Muscle layer of duodenum (tissue), 2 donors: Measurements from ENCODE around the gene COL27A1.

Source experiments
- H3K27ac ChIP-seq: one replicate; pipeline ENCODE4 v1.7.0; 2013; ENCODE audit warnings: mild to moderate bottlenecking, low read length
- H3K27me3 ChIP-seq: one replicate; pipeline ENCODE4 v1.7.0; 2013; ENCODE audit warnings: low read depth, mild to moderate bottlenecking, control low read depth, low read length
- H3K36me3 ChIP-seq, 2 donors: one replicate each; pipeline ENCODE4 v1.7.0; 2013; ENCODE audit warnings: low read length in 2 of 2, control low read depth in 1 of 2, mild to moderate bottlenecking in 1 of 2; ENCODE audit not compliant: insufficient read depth in 2 of 2, control insufficient read depth in 1 of 2
- H3K4me1 ChIP-seq, 2 donors: one replicate each; pipeline ENCODE4 v1.7.0; 2013; ENCODE audit warnings: low read length in 2 of 2, mild to moderate bottlenecking in 2 of 2, control low read depth in 1 of 2, moderate library complexity in 1 of 2; ENCODE audit not compliant: insufficient read depth in 2 of 2, control insufficient read depth in 1 of 2
- H3K4me3 ChIP-seq, 2 donors: one replicate each; pipeline ENCODE4 v1.7.0; 2013; ENCODE audit warnings: low read length in 2 of 2, low read depth in 1 of 2, mild to moderate bottlenecking in 1 of 2
- H3K9me3 ChIP-seq, 2 donors: one replicate each; pipeline ENCODE4 v1.7.0; 2013; ENCODE audit warnings: low read length in 2 of 2, control low read depth in 1 of 2, mild to moderate bottlenecking in 1 of 2; ENCODE audit not compliant: control insufficient read depth in 1 of 2
- donor health status: healthy.

COL27A1 gene

GRCh38 chr9:114263853-114264510 lies 108.6 kb downstream of the COL27A1 start:
- H3K27ac ChIP-seq = no peak overlapping the region
- no peak overlapping the region for H3K4me3 ChIP-seq
- no peaks in the 10 kb centered on the region for H3K9me3 ChIP-seq
- H3K36me3 ChIP-seq = no peaks in the 10 kb centered on the region
- no peaks in the 10 kb centered on the region for H3K27me3 ChIP-seq
- no peaks in the 10 kb centered on the region for H3K4me1 ChIP-seq

GRCh38 chr9:114264806-114265550 lies 109.6 kb downstream of the COL27A1 start:
- H3K9me3 ChIP-seq = no peaks in the 10 kb centered on the region
- H3K4me1 ChIP-seq = no peaks in the 10 kb centered on the region
- no peaks in the 10 kb centered on the region for H3K27me3 ChIP-seq
- H3K27ac ChIP-seq = no peak overlapping the region
- no peaks in the 10 kb centered on the region for H3K36me3 ChIP-seq
- H3K4me3 ChIP-seq = no peak overlapping the region

GRCh38 chr9:114266969-114267368 lies 111.6 kb downstream of the COL27A1 start:
- Histone ChIP-seq H3K4me1 (no peaks in the 10 kb centered on the region), H3K36me3 (no peaks in the 10 kb centered on the region), H3K27ac (no peak overlapping the region), H3K9me3 (no peaks in the 10 kb centered on the region), H3K4me3 (no peak overlapping the region), H3K27me3 (no peaks in the 10 kb centered on the region)

GRCh38 chr9:114269023-114269422 lies 113.7 kb downstream of the COL27A1 start:
- Histone ChIP-seq H3K27me3 (no peaks in the 10 kb centered on the region), H3K36me3 (no peaks in the 10 kb centered on the region), H3K9me3 (no peaks in the 10 kb centered on the region), H3K4me3 (no peak overlapping the region), H3K27ac (no peak overlapping the region), H3K4me1 (no peaks in the 10 kb centered on the region)

GRCh38 chr9:114270120-114270975 lies 115.0 kb downstream of the COL27A1 start:
- no peak overlapping the region for H3K4me3 ChIP-seq
- H3K27me3 ChIP-seq = no peaks in the 10 kb centered on the region
- no peaks in the 10 kb centered on the region for H3K36me3 ChIP-seq
- H3K27ac ChIP-seq = no peak overlapping the region
- H3K9me3 ChIP-seq = no peaks in the 10 kb centered on the region
- H3K4me1 ChIP-seq = no peaks in the 10 kb centered on the region

GRCh38 chr9:114271556-114272510 lies 116.5 kb downstream of the COL27A1 start:
- Histone ChIP-seq H3K27me3 (no peaks in the 10 kb centered on the region), H3K27ac (no peak overlapping the region), H3K4me1 (no peaks in the 10 kb centered on the region), H3K9me3 (no peaks in the 10 kb centered on the region), H3K4me3 (no peak overlapping the region), H3K36me3 (peaks cover 0 to 4% of the 10 kb centered on the region in 2 donors)

GRCh38 chr9:114272739-114273431 lies 117.5 kb downstream of the COL27A1 start:
- peaks cover 0 to 4% of the 10 kb centered on the region in 2 donors for H3K36me3 ChIP-seq
- no peak overlapping the region for H3K27ac ChIP-seq
- no peaks in the 10 kb centered on the region for H3K27me3 ChIP-seq
- H3K4me3 ChIP-seq = no peak overlapping the region
- no peaks in the 10 kb centered on the region for H3K9me3 ChIP-seq
- no peaks in the 10 kb centered on the region for H3K4me1 ChIP-seq

GRCh38 chr9:114273461-114273881 lies 118.1 kb downstream of the COL27A1 start:
- H3K4me3 ChIP-seq = no peak overlapping the region
- no peaks in the 10 kb centered on the region for H3K4me1 ChIP-seq
- no peak overlapping the region for H3K27ac ChIP-seq
- H3K27me3 ChIP-seq = no peaks in the 10 kb centered on the region
- H3K9me3 ChIP-seq = no peaks in the 10 kb centered on the region
- peaks cover 0 to 4% of the 10 kb centered on the region in 2 donors for H3K36me3 ChIP-seq

- no peak overlapping the region for H3K27ac ChIP-seq
- no peaks in the 10 kb centered on the region for H3K9me3 ChIP-seq
- no peaks in the 10 kb centered on the region for H3K4me1 ChIP-seq
- H3K36me3 ChIP-seq = peaks cover 0 to 4% of the 10 kb centered on the region in 2 donors
- no peaks in the 10 kb centered on the region for H3K27me3 ChIP-seq
- no peak overlapping the region for H3K4me3 ChIP-seq
These were observed 118.9 kb downstream of the COL27A1 start for GRCh38 chr9:114274217-114274616.

GRCh38 chr9:114275246-114276004 lies 120.1 kb downstream of the COL27A1 start:
- no peaks in the 10 kb centered on the region for H3K9me3 ChIP-seq
- H3K27me3 ChIP-seq = no peaks in the 10 kb centered on the region
- H3K27ac ChIP-seq = no peak overlapping the region
- no peaks in the 10 kb centered on the region for H3K4me1 ChIP-seq
- H3K4me3 ChIP-seq = no peak overlapping the region
- peaks cover 0 to 4% of the 10 kb centered on the region in 2 donors for H3K36me3 ChIP-seq
